ENCODE measurements around the gene RUNX3. TPM values are rescaled to one million over a fixed set of nuclear protein-coding genes. Genes with fewer than 3 reads are reported as not detected.

RUNX3 gene
- total RNA-seq, 1 experiment from 2014 or later, result 8.6 TPM

GRCh38 chr1:24952413-24952841, 22.4 kb upstream of the RUNX3 start:
- intact Hi-C loops (cut with micrococcal nuclease; ENCODE audit: unreplicated experiment), result no loop called here
- Histone ChIP-seq H3K27ac (ENCODE audit: low read depth, low read length, poor library complexity, severe bottlenecking) (no peak overlapping the region), H3K4me1 (ENCODE audit: insufficient read depth, low read length, poor library complexity, severe bottlenecking) (no peaks in the 10 kb centered on the region), H3K4me3 (ENCODE audit: low read depth, low read length, poor library complexity, severe bottlenecking) (no peak overlapping the region), H3K36me3 (ENCODE audit: insufficient read depth, low read length, poor library complexity, severe bottlenecking) (no peaks in the 10 kb centered on the region), H3K9me3 (ENCODE audit: low read depth, low read length, poor library complexity, severe bottlenecking) (no peaks in the 10 kb centered on the region), H3K27me3 (replicated peaks; ENCODE audit: insufficient read depth, low read depth, low read length, poor library complexity) (no peaks in the 10 kb centered on the region)
- DNase-seq (ENCODE audit: low spot score), result no peak
- CTCF ChIA-PET, result interaction anchor here (1.0 kb wide), 1 partner anchor 20 kb away, joined by 4 read pairs; no protein-coding TSS in a partner anchor
- BruUV-seq (replicated peaks), result no TSS peak
- TF ChIP-seq EZH2 (IDR thresholded peaks at IDR 0.05; ENCODE audit: borderline replicate concordance, low read depth, low read length, poor library complexity, severe bottlenecking) (no peak), CTCF (conservative IDR thresholded peaks at IDR 0.05; ENCODE audit: low read depth, low read length) (no peak)
- POLR2A ChIA-PET (ENCODE audit: low non-redundant PET), result interaction anchor here (0.5 kb wide), 1 partner anchor 753 kb away, joined by 4 read pairs; no protein-coding TSS in a partner anchor

DNA sequence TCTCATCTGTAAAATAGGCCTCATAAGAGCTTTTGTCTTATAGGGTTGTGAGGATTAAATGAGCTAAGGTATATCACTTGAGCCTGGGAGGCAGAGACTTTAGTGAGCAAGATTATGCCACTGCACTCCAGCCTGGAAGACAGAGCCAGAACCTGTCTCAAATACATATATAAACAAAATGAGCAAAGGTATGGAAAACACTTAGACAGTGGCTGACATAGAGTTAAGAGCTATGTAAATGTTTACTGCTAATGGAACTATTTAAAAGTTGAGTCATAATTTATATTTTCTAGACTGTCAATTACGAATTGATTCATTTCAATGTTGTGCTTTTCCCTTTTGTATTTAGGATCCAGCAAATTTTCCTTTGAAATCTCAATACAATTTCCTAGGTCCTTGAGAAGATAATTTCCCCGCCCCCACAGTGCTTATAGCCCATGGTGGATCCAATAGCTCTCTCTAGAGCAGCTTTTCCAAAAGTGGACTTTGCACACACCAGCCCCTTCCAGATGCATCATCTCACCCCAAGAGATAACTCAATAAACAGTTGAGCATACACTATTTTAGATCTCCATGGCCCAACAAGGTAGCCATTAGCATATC, 21.8 kb upstream of the RUNX3 start:
- H3K4me1 ChIP-seq (ENCODE audit: insufficient read depth, low read length, poor library complexity, severe bottlenecking), result no peaks in the 10 kb centered on the region
- no peaks in the 10 kb centered on the region for H3K9me3 ChIP-seq (ENCODE audit: low read depth, low read length, poor library complexity, severe bottlenecking)
- CTCF ChIA-PET, result interaction anchor here (1.0 kb wide), 1 partner anchor 19 kb away, joined by 4 read pairs; no protein-coding TSS in a partner anchor
- POLR2A ChIA-PET (ENCODE audit: low non-redundant PET), result interaction anchor here (0.5 to 0.6 kb wide), 2 partner anchors 105 to 753 kb away, joined by 3 to 4 read pairs; no protein-coding TSS in a partner anchor
- intact Hi-C loops (cut with micrococcal nuclease; ENCODE audit: unreplicated experiment), result no loop called here
- BruUV-seq (replicated peaks), result no TSS peak
- no peak overlapping the region for H3K27ac ChIP-seq (ENCODE audit: low read depth, low read length, poor library complexity, severe bottlenecking)
- H3K36me3 ChIP-seq (ENCODE audit: insufficient read depth, low read length, poor library complexity, severe bottlenecking), result no peaks in the 10 kb centered on the region
- H3K4me3 ChIP-seq (ENCODE audit: low read depth, low read length, poor library complexity, severe bottlenecking), result no peak overlapping the region
- DNase-seq (ENCODE audit: low spot score), result no peak
- TF ChIP-seq CTCF (conservative IDR thresholded peaks at IDR 0.05; ENCODE audit: low read depth, low read length) (no peak), EZH2 (IDR thresholded peaks at IDR 0.05; ENCODE audit: borderline replicate concordance, low read depth, low read length, poor library complexity, severe bottlenecking) (no peak)
- no peaks in the 10 kb centered on the region for H3K27me3 ChIP-seq (replicated peaks; ENCODE audit: insufficient read depth, low read depth, low read length, poor library complexity)

GRCh38 chr1:24951337-24951736, 21.3 kb upstream of the RUNX3 start:
- no peaks in the 10 kb centered on the region for H3K4me1 ChIP-seq (ENCODE audit: insufficient read depth, low read length, poor library complexity, severe bottlenecking)
- H3K9me3 ChIP-seq (ENCODE audit: low read depth, low read length, poor library complexity, severe bottlenecking), result no peaks in the 10 kb centered on the region
- H3K27ac ChIP-seq (ENCODE audit: low read depth, low read length, poor library complexity, severe bottlenecking), result no peak overlapping the region
- no TSS peak for BruUV-seq (replicated peaks)
- no peak for DNase-seq (ENCODE audit: low spot score)
- H3K27me3 ChIP-seq (replicated peaks; ENCODE audit: insufficient read depth, low read depth, low read length, poor library complexity), result no peaks in the 10 kb centered on the region
- POLR2A ChIA-PET (ENCODE audit: low non-redundant PET), result interaction anchor here (0.6 kb wide), 1 partner anchor 106 kb away, joined by 3 read pairs; no protein-coding TSS in a partner anchor
- intact Hi-C loops (cut with micrococcal nuclease; ENCODE audit: unreplicated experiment), result no loop called here
- TF ChIP-seq CTCF (conservative IDR thresholded peaks at IDR 0.05; ENCODE audit: low read depth, low read length) (no peak), EZH2 (IDR thresholded peaks at IDR 0.05; ENCODE audit: borderline replicate concordance, low read depth, low read length, poor library complexity, severe bottlenecking) (no peak)
- H3K36me3 ChIP-seq (ENCODE audit: insufficient read depth, low read length, poor library complexity, severe bottlenecking), result no peaks in the 10 kb centered on the region
- CTCF ChIA-PET, result interaction anchor here (0.7 kb wide), 1 partner anchor 149 kb away, joined by 4 read pairs; no protein-coding TSS in a partner anchor
- no peak overlapping the region for H3K4me3 ChIP-seq (ENCODE audit: low read depth, low read length, poor library complexity, severe bottlenecking)
